Keratinocyte (primary cell): ENCODE measurements around the gene CDC20.

ENCODE experiments used
- EZH2 ChIP-seq: IDR thresholded peaks from one replicate; pipeline ENCODE4 v1.6.1; 2012; ENCODE audit warnings: inconsistent platforms, mild to moderate bottlenecking, low read length, moderate library complexity
- TF ChIP-seq, protein P1 (sequence below), 3 experiments: IDR thresholded peaks in 1 of 3; conservative IDR thresholded peaks in 1 of 3; optimal IDR thresholded peaks in 1 of 3; 2 replicates in 2 of 3; 3 replicates in 1 of 3; pipeline versions ENCODE3 to v1.5.1; 2011; ENCODE audit warnings: low read length in 3 of 3, mild to moderate bottlenecking in 3 of 3, moderate library complexity in 2 of 3, control low read depth in 1 of 3, inconsistent platforms in 1 of 3; ENCODE audit not compliant: insufficient read depth in 2 of 3; ENCODE audit errors: extremely low read depth in 1 of 3

GRCh38 chr1:43410571-43410970, 51.8 kb downstream of the CDC20 start:
- TF ChIP-seq, protein P1, sequence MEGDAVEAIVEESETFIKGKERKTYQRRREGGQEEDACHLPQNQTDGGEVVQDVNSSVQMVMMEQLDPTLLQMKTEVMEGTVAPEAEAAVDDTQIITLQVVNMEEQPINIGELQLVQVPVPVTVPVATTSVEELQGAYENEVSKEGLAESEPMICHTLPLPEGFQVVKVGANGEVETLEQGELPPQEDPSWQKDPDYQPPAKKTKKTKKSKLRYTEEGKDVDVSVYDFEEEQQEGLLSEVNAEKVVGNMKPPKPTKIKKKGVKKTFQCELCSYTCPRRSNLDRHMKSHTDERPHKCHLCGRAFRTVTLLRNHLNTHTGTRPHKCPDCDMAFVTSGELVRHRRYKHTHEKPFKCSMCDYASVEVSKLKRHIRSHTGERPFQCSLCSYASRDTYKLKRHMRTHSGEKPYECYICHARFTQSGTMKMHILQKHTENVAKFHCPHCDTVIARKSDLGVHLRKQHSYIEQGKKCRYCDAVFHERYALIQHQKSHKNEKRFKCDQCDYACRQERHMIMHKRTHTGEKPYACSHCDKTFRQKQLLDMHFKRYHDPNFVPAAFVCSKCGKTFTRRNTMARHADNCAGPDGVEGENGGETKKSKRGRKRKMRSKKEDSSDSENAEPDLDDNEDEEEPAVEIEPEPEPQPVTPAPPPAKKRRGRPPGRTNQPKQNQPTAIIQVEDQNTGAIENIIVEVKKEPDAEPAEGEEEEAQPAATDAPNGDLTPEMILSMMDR (optimal IDR thresholded peaks at IDR 0.05 in 1 of 3, IDR thresholded peaks at IDR 0.05 in 1 of 3, conservative IDR thresholded peaks at IDR 0.05 in 1 of 3; ENCODE audit: extremely low read depth in 1 of 3, insufficient read depth in 2 of 3, low read length in 3 of 3), result no peak
- TF ChIP-seq EZH2, result no peak
